Endothelial cell of umbilical vein (primary cell): ENCODE results near the gene RABGGTA. TPM values are rescaled to one million over a fixed set of nuclear protein-coding genes. Genes with fewer than 3 reads are reported as not detected.

ENCODE experiments used
- BruUV-seq: library from RNA; stranded (reverse); fragments of 400-500 nt; replicated peaks from 2 replicates; lab custom pipeline; 2021; lab: Mats Ljungman, UMichigan
- CTCF ChIA-PET: fragments of 300-600, 350-600 bp; sonication (Branson Sonifier 250); formaldehyde crosslinking; loops from one replicate; lab custom pipeline; 2021; ENCODE audit warnings: antibody characterized with exemption, inconsistent platforms; lab: Charles Lee
- POLR2A ChIA-PET: fragments of 300-600, 350-600 bp; sonication (Branson Sonifier 250); formaldehyde crosslinking; loops from one replicate; lab custom pipeline; 2021; ENCODE audit warnings: antibody characterized with exemption, inconsistent platforms; lab: Charles Lee
- DNase-seq: peaks from one replicate; pipeline ENCODE4 v3.0.0-alpha.2; 2011; ENCODE audit warnings: low read depth, low spot score
- FAIRE-seq: peaks from 2 replicates; lab custom pipeline; 2011; peaks lifted over from hg19 to GRCh38; lab: Jason Lieb, UNC
- H2AFZ ChIP-seq: 2 replicates; pipeline ENCODE4 v1.6.0; 2012; ENCODE audit warnings: low read depth, low read length, control low read depth, inconsistent platforms
- H3K27ac ChIP-seq: 2 replicates; pipeline ENCODE4 v1.5.1; 2011; ENCODE audit warnings: low read depth, mild to moderate bottlenecking, control low read depth, low read length, moderate library complexity; ENCODE audit not compliant: insufficient read depth
- H3K27me3 ChIP-seq, 2 experiments: 2 replicates each; pipeline versions ENCODE4 v1.6.0 to v1.6.1; 2011; ENCODE audit warnings: low read length in 2 of 2, mixed read lengths in 1 of 2; ENCODE audit not compliant: control insufficient read depth in 2 of 2, insufficient read depth in 2 of 2
- H3K36me3 ChIP-seq, 2 experiments: 2 replicates in 1 of 2; 3 replicates in 1 of 2; pipeline ENCODE4 v1.5.1; 2011; ENCODE audit warnings: low read length in 2 of 2, mild to moderate bottlenecking in 1 of 2, moderate library complexity in 1 of 2; ENCODE audit not compliant: control insufficient read depth in 2 of 2, insufficient read depth in 2 of 2; ENCODE audit errors: extremely low read depth in 1 of 2
- H3K4me1 ChIP-seq: 3 replicates; pipeline ENCODE4 v1.5.1; 2011; ENCODE audit warnings: mild to moderate bottlenecking, low read length; ENCODE audit not compliant: control insufficient read depth, insufficient read depth; ENCODE audit errors: extremely low read depth
- H3K4me2 ChIP-seq: 2 replicates; pipeline ENCODE4 v1.6.1; 2011; ENCODE audit warnings: low read length, control low read depth, mixed read lengths; ENCODE audit not compliant: insufficient read depth
- H3K4me3 ChIP-seq, 3 experiments: fragments of 200-600 bp in 1 of 3; sonication (generic), shearing (Covaris generic) in 1 of 3; replicated peaks in 1 of 3; 2 replicates each; pipeline ENCODE4 v1.5.1; 2011 to 2016; ENCODE audit warnings: control low read depth in 3 of 3, low read length in 3 of 3, mild to moderate bottlenecking in 2 of 3, inconsistent platforms in 1 of 3, low read depth in 1 of 3, moderate library complexity in 1 of 3; ENCODE audit not compliant: insufficient read depth in 1 of 3
- H3K79me2 ChIP-seq: 2 replicates; pipeline ENCODE4 v1.6.0; 2012; ENCODE audit warnings: low read length, inconsistent platforms; ENCODE audit not compliant: control insufficient read depth, insufficient read depth
- H3K9ac ChIP-seq: replicated peaks from 2 replicates; pipeline ENCODE3; 2011; ENCODE audit warnings: low read length, control low read depth; ENCODE audit not compliant: insufficient read depth; ENCODE audit errors: extremely low read depth
- H3K9me1 ChIP-seq: replicated peaks from 3 replicates; pipeline ENCODE4 v1.6.0; 2011; ENCODE audit warnings: mild to moderate bottlenecking, low read length; ENCODE audit not compliant: control insufficient read depth, insufficient read depth; ENCODE audit errors: extremely low read depth
- H3K9me3 ChIP-seq: replicated peaks from 2 replicates; pipeline ENCODE4 v1.5.1; 2012; ENCODE audit warnings: low read length, inconsistent platforms; ENCODE audit not compliant: control insufficient read depth, insufficient read depth
- H4K20me1 ChIP-seq: replicated peaks from 2 replicates; pipeline ENCODE3; 2011; ENCODE audit warnings: mild to moderate bottlenecking, low read length; ENCODE audit not compliant: control insufficient read depth, insufficient read depth; ENCODE audit errors: extremely low read depth
- CTCF ChIP-seq, 2 donors: IDR thresholded peaks; 1 replicate in 1 of 2; 2 replicates in 1 of 2; pipeline ENCODE4 v1.5.1; 2011; ENCODE audit warnings: low read length in 2 of 2, mild to moderate bottlenecking in 2 of 2, moderate library complexity in 2 of 2, control low read depth in 1 of 2, inconsistent platforms in 1 of 2, low read depth in 1 of 2; ENCODE audit not compliant: insufficient read depth in 1 of 2; ENCODE audit errors: extremely low read depth in 1 of 2
- POLR2A ChIP-seq: IDR thresholded peaks from 2 replicates; pipeline ENCODE4 v1.6.1; 2012; ENCODE audit warnings: low read depth, mild to moderate bottlenecking, control low read depth, low read length
- POLR2AphosphoS5 ChIP-seq: IDR thresholded peaks from 2 replicates; pipeline ENCODE4 v1.6.1; 2012; ENCODE audit warnings: low read depth, mild to moderate bottlenecking, control low read depth, low read length, moderate library complexity; ENCODE audit not compliant: insufficient read depth
- dilution Hi-C: fragments of 300-500 bp; cut with MboI; formaldehyde crosslinking; loops from one replicate; pipeline ENCODE4 v1.15.0; 2019; ENCODE audit warnings: low sequenced_read_pairs; ENCODE audit not compliant: extremely low pct_ligation_motif_present
- intact Hi-C: fragments of 100-400 bp; cut with micrococcal nuclease; formaldehyde crosslinking; loops from one replicate; pipeline ENCODE4 v1.10.0; 2022
- polyA plus RNA-seq, 4 experiments: library from polyadenylated mRNA; depleted of rRNA in 3 of 4; stranded (reverse) in 3 of 4; unstranded in 1 of 4; fragments of >200 nt; gene quantifications; 2 replicates each; pipeline versions ENCODE4 v1.2.1 to v1.2.3, GENCODE V29; 2011 to 2012; ENCODE audit warnings: missing spikeins in 1 of 4
- total RNA-seq: library from RNA; stranded (reverse); gene quantifications from 2 replicates; pipeline ENCODE4 v1.2.3, GENCODE V29; 2021

Gene RABGGTA
- total and polyA plus RNA-seq, 2 donors (not counting 3 experiments of a cell fraction or from before 2014, with no cell fraction given), result 29.3 to 80.1 TPM

- CTCF ChIA-PET, result interaction anchor here (0.7 to 13.0 kb wide), 26 partner anchors 9 to 195 kb away, joined by 3 to 199 read pairs (median 9); partner anchors contain the start of genes CHMP4A, CIDEB, DHRS1 and EMC9
- TSS peak; percentile 44 for BruUV-seq
- Histone ChIP-seq H3K4me3 (peak overlapping the region; percentile 31 to 67 (median 57)), H3K4me1 (peaks cover 30% of the 10 kb centered on the region), H3K9ac (peak overlapping the region; percentile 96), H4K20me1 (no peaks in the 10 kb centered on the region), H3K79me2 (peaks cover 22% of the 10 kb centered on the region), H3K27ac (peak overlapping the region; percentile 98), H3K4me2 (peak overlapping the region; percentile 84), H3K9me3 (no peaks in the 10 kb centered on the region), H2AFZ (peak overlapping the region; percentile 35), H3K36me3 (peaks cover 5 to 26% of the 10 kb centered on the region in 2 experiments), H3K27me3 (no peaks in the 10 kb centered on the region), H3K9me1 (no peaks in the 10 kb centered on the region)
- intact Hi-C loops (loop anchor here (1.0 to 2.0 kb wide), 10 partner anchors 10 to 228 kb away; partner anchors contain the start of genes GMPR2, IPO4, MDP1 and NEDD8), dilution Hi-C loops (no loop called here)
- DNase-seq (no peak), FAIRE-seq (no peak)
- TF ChIP-seq POLR2AphosphoS5, result no peak
- TF ChIP-seq CTCF (IDR thresholded peaks at IDR 0.05; ENCODE audit: extremely low read depth in 1 of 2, insufficient read depth in 1 of 2, low read depth in 1 of 2, low read length in 2 of 2), result peak; percentile 16 to 75
- no peak for TF ChIP-seq POLR2A
- POLR2A ChIA-PET, result interaction anchor here (0.6 to 2.3 kb wide), 16 partner anchors 9 to 1231 kb away, joined by 3 to 19 read pairs (median 6); partner anchors contain the start of genes CHMP4A, DHRS1, EMC9 and GMPR2
These were observed 29.5 kb downstream of the RABGGTA start for GRCh38 chr14:24241829-24242443.
